Small intestine (tissue), 7 donors: ENCODE measurements around the gene SLC4A2. TPM values are rescaled to one million over a fixed set of nuclear protein-coding genes. Genes with fewer than 3 reads are reported as not detected.

Experiments
- DNase-seq, 2 donors: peaks; one replicate each; pipeline versions ENCODE4 v3.0.0 to v3.0.0-alpha.2; 2013
- FAIRE-seq: peaks from 2 replicates; lab custom pipeline; 2012; peaks lifted over from hg19 to GRCh38; lab: Jason Lieb, UNC
- H3K27ac ChIP-seq, 3 donors: one replicate each; pipeline ENCODE4 v1.5.1; 2013; ENCODE audit warnings: low read length in 2 of 3, mild to moderate bottlenecking in 2 of 3, control low read depth in 1 of 3, inconsistent platforms in 1 of 3, low read depth in 1 of 3, moderate library complexity in 1 of 3
- H3K27me3 ChIP-seq, 3 donors: one replicate each; pipeline ENCODE4 v1.6.1; 2013; ENCODE audit warnings: low read length in 3 of 3, inconsistent platforms in 1 of 3; ENCODE audit not compliant: control insufficient read depth in 3 of 3, insufficient read depth in 3 of 3
- H3K36me3 ChIP-seq, 3 donors: one replicate each; pipeline ENCODE4 v1.6.1; 2013; ENCODE audit warnings: low read length in 3 of 3, inconsistent platforms in 1 of 3, low read depth in 1 of 3, mild to moderate bottlenecking in 1 of 3, moderate library complexity in 1 of 3; ENCODE audit not compliant: control insufficient read depth in 3 of 3, insufficient read depth in 2 of 3
- H3K4me1 ChIP-seq, 3 donors: one replicate each; pipeline ENCODE4 v1.6.1; 2013; ENCODE audit warnings: low read length in 2 of 3, inconsistent platforms in 1 of 3, low read depth in 1 of 3, mild to moderate bottlenecking in 1 of 3, moderate library complexity in 1 of 3; ENCODE audit not compliant: control insufficient read depth in 3 of 3, insufficient read depth in 2 of 3
- H3K4me3 ChIP-seq, 3 donors: one replicate each; pipeline ENCODE4 v1.5.1; 2013; ENCODE audit warnings: low read length in 3 of 3, control low read depth in 1 of 3, inconsistent platforms in 1 of 3, low read depth in 1 of 3, mild to moderate bottlenecking in 1 of 3, moderate library complexity in 1 of 3
- H3K9me3 ChIP-seq, 2 donors: one replicate each; pipeline ENCODE4 v1.6.1; 2013; ENCODE audit warnings: low read depth in 1 of 2, low read length in 1 of 2; ENCODE audit not compliant: control insufficient read depth in 2 of 2, insufficient read depth in 1 of 2
- WGBS, 3 donors: extraction: QIAGEN DNeasy Blood & Tissue Kit; methylation state at CpG; one replicate each; pipeline ENCODE4 v1.1.7; 2013; 5-methylcytosine and 5-hydroxymethylcytosine counted together
- polyA plus RNA-seq, 4 donors: library from polyadenylated mRNA; stranded (reverse) in 3 of 4; unstranded in 1 of 4; fragments of 200-250 nt in 3 of 4; fragments of 120-200 nt in 1 of 4; gene quantifications; one replicate each; pipeline versions ENCODE4 v1.2.1 to v1.2.3, GENCODE V29; 2013
- donor health status: healthy with polysubstance abuse.
- donor health status: control.
- donor health status: control.
- donor health status: Bipolar disorder and iron deficiency.
- donor health status: healthy.

Gene SLC4A2
- polyA plus RNA-seq, 4 donors = 91.5 to 132 (median 103) TPM

- FAIRE-seq = no peak
- WGBS, 3 donors = 71 to 73% (median 72%) methylated on average over 11 of the region's 11 CpGs
- H3K27me3 ChIP-seq = peaks cover 0 to 5% (median 0%) of the 10 kb centered on the region in 3 donors
- H3K4me3 ChIP-seq = no peak overlapping the region
- no peak for DNase-seq
- H3K4me1 ChIP-seq = peaks cover 0 to 10% (median 0%) of the 10 kb centered on the region in 3 donors
- H3K36me3 ChIP-seq = peaks cover 0 to 32% (median 0%) of the 10 kb centered on the region in 3 donors
- H3K9me3 ChIP-seq = no peaks in the 10 kb centered on the region
- peak overlapping the region in 1 of 3 donors; percentile 1 for H3K27ac ChIP-seq
Measured at GRCh38 chr7:151110236-151110940, 51.0 kb downstream of the SLC4A2 start.

GRCh38 chr7:151110941-151111645 is 51.7 kb downstream of the SLC4A2 start:
- FAIRE-seq = no peak
- no peak overlapping the region for H3K27ac ChIP-seq
- 36 to 39% (median 38%) methylated on average over 17 to 20 of the region's 20 CpGs for WGBS, 3 donors
- no peak overlapping the region for H3K4me3 ChIP-seq
- H3K27me3 ChIP-seq = peaks cover 0 to 5% (median 0%) of the 10 kb centered on the region in 3 donors
- DNase-seq = peak; percentile 80 to 83
- H3K4me1 ChIP-seq = peaks cover 0 to 14% (median 0%) of the 10 kb centered on the region in 3 donors
- H3K36me3 ChIP-seq = peaks cover 0 to 33% (median 0%) of the 10 kb centered on the region in 3 donors
- H3K9me3 ChIP-seq = no peaks in the 10 kb centered on the region

GRCh38 chr7:151113344-151114150 is 54.2 kb downstream of the SLC4A2 start:
- H3K9me3 ChIP-seq = no peaks in the 10 kb centered on the region
- peaks cover 0 to 46% (median 2%) of the 10 kb centered on the region in 3 donors for H3K36me3 ChIP-seq
- H3K27me3 ChIP-seq = peaks cover 0 to 5% (median 0%) of the 10 kb centered on the region in 3 donors
- peaks cover 0 to 16% (median 0%) of the 10 kb centered on the region in 3 donors for H3K4me1 ChIP-seq
- no peak overlapping the region for H3K27ac ChIP-seq
- FAIRE-seq = no peak
- H3K4me3 ChIP-seq = no peak overlapping the region
- DNase-seq = no peak
- 82 to 86% (median 85%) methylated on average over 13 of the region's 13 CpGs for WGBS, 3 donors

- Histone ChIP-seq H3K27me3 (peaks cover 0 to 5% (median 0%) of the 10 kb centered on the region in 3 donors), H3K27ac (no peak overlapping the region), H3K4me3 (peak overlapping the region in 2 of 3 donors; percentile 20 to 54), H3K9me3 (no peaks in the 10 kb centered on the region), H3K36me3 (peaks cover 0 to 53% (median 3%) of the 10 kb centered on the region in 3 donors), H3K4me1 (peaks cover 0 to 16% (median 0%) of the 10 kb centered on the region in 3 donors)
- DNase-seq (peak; percentile 20 to 44), FAIRE-seq (no peak)
- WGBS, 3 donors = 29 to 44% (median 30%) methylated on average over 55 to 101 of the region's 101 CpGs
Measured at GRCh38 chr7:151114151-151115090, 55.0 kb downstream of the SLC4A2 start.

- no peak overlapping the region for H3K27ac ChIP-seq
- peak; percentile 27 to 61 for DNase-seq
Measured at GRCh38 chr7:151115121-151115835, 55.9 kb downstream of the SLC4A2 start.

GRCh38 chr7:151115836-151116418 is 56.5 kb downstream of the SLC4A2 start:
- Histone ChIP-seq H3K4me1 (peaks cover 0 to 16% (median 0%) of the 10 kb centered on the region in 3 donors), H3K36me3 (peaks cover 3 to 68% (median 5%) of the 10 kb centered on the region in 3 donors), H3K27me3 (peaks cover 0 to 5% (median 0%) of the 10 kb centered on the region in 3 donors), H3K9me3 (no peaks in the 10 kb centered on the region), H3K4me3 (no peak overlapping the region), H3K27ac (no peak overlapping the region)
- 64 to 77% (median 73%) methylated on average over 14 of the region's 14 CpGs for WGBS, 3 donors
- peak; percentile 43 to 63 for DNase-seq
- FAIRE-seq = no peak

More at GRCh38 chr7:151115121-151115835, 55.9 kb downstream of the SLC4A2 start:
- 9 to 11% (median 10%) methylated on average over 78 to 114 of the region's 114 CpGs for WGBS, 3 donors
- Histone ChIP-seq H3K4me3 (peak overlapping the region in 2 of 3 donors; percentile 20 to 54), H3K27me3 (peaks cover 0 to 5% (median 0%) of the 10 kb centered on the region in 3 donors), H3K9me3 (no peaks in the 10 kb centered on the region), H3K4me1 (peaks cover 0 to 16% (median 0%) of the 10 kb centered on the region in 3 donors), H3K36me3 (peaks cover 3 to 61% (median 3%) of the 10 kb centered on the region in 3 donors)
- no peak for FAIRE-seq
